Adrenal gland (tissue), 5 donors: ENCODE data around the gene DAB2IP.

Experiments
- POLR2A ChIP-seq, 2 donors: fragments of 450-650 bp; IDR thresholded peaks; one replicate each; pipeline ENCODE4 v1.6.1; 2017; ENCODE audit warnings: antibody characterized with exemption in 2 of 2, mild to moderate bottlenecking in 2 of 2, moderate library complexity in 1 of 2
- TF ChIP-seq, protein P1 (sequence below), 6 experiments: fragments of 450-650 bp in 4 of 6; fragments of 200-600 bp in 2 of 6; sonication (generic) in 1 of 6; IDR thresholded peaks; 1 replicate in 5 of 6; 2 replicates in 1 of 6; pipeline versions ENCODE4 v1.5.1 to v1.8.0; 2016 to 2021; ENCODE audit warnings: antibody characterized with exemption in 6 of 6, mild to moderate bottlenecking in 2 of 6, moderate library complexity in 1 of 6
- donor health status: DM: no; HTN: no; CAD: no.

DNA sequence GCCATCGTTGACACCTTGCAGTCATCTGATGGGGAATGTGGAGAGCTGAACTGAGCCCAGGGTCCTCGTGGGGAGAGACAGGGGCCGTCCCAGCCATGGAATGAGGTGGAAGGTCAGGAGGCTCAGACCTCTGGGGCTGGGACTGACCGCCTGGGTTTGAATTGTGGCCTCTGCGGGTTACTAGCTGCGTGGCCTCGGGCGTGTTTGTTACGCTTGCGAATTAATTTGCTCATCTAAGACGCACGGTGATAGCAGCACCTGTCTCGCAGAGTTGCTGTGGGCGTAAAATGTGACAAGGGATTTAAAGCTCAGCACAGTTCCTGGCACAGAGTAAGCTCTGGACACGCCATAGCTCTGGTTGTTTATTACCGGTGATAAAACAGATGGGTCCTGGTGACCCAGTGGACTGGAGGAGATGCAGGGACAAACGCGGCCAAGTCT, 19.4 kb upstream of the DAB2IP start:
- TF ChIP-seq POLR2A (IDR thresholded peaks at IDR 0.05): no peak
- TF ChIP-seq, protein P1, sequence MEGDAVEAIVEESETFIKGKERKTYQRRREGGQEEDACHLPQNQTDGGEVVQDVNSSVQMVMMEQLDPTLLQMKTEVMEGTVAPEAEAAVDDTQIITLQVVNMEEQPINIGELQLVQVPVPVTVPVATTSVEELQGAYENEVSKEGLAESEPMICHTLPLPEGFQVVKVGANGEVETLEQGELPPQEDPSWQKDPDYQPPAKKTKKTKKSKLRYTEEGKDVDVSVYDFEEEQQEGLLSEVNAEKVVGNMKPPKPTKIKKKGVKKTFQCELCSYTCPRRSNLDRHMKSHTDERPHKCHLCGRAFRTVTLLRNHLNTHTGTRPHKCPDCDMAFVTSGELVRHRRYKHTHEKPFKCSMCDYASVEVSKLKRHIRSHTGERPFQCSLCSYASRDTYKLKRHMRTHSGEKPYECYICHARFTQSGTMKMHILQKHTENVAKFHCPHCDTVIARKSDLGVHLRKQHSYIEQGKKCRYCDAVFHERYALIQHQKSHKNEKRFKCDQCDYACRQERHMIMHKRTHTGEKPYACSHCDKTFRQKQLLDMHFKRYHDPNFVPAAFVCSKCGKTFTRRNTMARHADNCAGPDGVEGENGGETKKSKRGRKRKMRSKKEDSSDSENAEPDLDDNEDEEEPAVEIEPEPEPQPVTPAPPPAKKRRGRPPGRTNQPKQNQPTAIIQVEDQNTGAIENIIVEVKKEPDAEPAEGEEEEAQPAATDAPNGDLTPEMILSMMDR (IDR thresholded peaks at IDR 0.05): no peak
